Breast epithelium (tissue), 4 donors: ENCODE results near the gene STX2. TPM values are rescaled to one million over a fixed set of nuclear protein-coding genes. Genes with fewer than 3 reads are reported as not detected.
"Not testable (repeated sequence)": the region's sequence is repeated elsewhere in the genome, so short reads cannot be mapped to it uniquely, and the experiment has no call there.

Experiments
- DNase-seq, 2 donors: peaks; one replicate each; pipeline ENCODE4 v3.0.0-alpha.2; 2019; ENCODE audit warnings: low spot score in 2 of 2
- H3K27ac ChIP-seq, 2 donors: fragments of 200-600 bp; sonication (generic) in 1 of 2; one replicate each; pipeline ENCODE4 v1.5.1; 2016 to 2019; ENCODE audit warnings: mild to moderate bottlenecking in 1 of 2
- H3K27me3 ChIP-seq, 2 donors: fragments of 200-600 bp; sonication (generic) in 1 of 2; one replicate each; pipeline versions ENCODE4 v1.5.1 to v1.6.0; 2017 to 2019; ENCODE audit warnings: control low read depth in 1 of 2, mild to moderate bottlenecking in 1 of 2
- H3K36me3 ChIP-seq: fragments of 200-600 bp; one replicate; pipeline ENCODE4 v1.5.1; 2019
- H3K4me1 ChIP-seq, 2 donors: fragments of 200-600 bp; sonication (generic); one replicate each; pipeline ENCODE4 v1.5.1; 2016 to 2019; ENCODE audit warnings: control low read depth in 1 of 2
- H3K4me3 ChIP-seq, 3 donors: fragments of 200-600 bp; sonication (generic); 1 replicate in 2 of 3; 2 replicates in 1 of 3; pipeline ENCODE4 v1.5.1; 2016 to 2019; ENCODE audit warnings: mild to moderate bottlenecking in 3 of 3, moderate library complexity in 2 of 3
- H3K9me3 ChIP-seq, 2 donors: fragments of 200-600 bp; sonication (generic) in 1 of 2; one replicate each; pipeline ENCODE4 v1.5.1; 2016 to 2019; ENCODE audit warnings: control low read depth in 1 of 2
- POLR2A ChIP-seq: fragments of 450-650 bp; IDR thresholded peaks from one replicate; pipeline ENCODE4 v1.6.1; 2016; ENCODE audit warnings: antibody characterized with exemption, mild to moderate bottlenecking, moderate library complexity
- POLR2AphosphoS5 ChIP-seq, 3 donors: sonication (generic); formaldehyde crosslinking; IDR thresholded peaks; one replicate each; pipeline ENCODE4 v1.6.1; 2017; ENCODE audit warnings: antibody characterized with exemption in 3 of 3
- intact Hi-C: fragments of 100-400 bp; cut with DNase I; formaldehyde crosslinking; loops from one replicate; pipeline ENCODE4 v1.15.1; 2023; ENCODE audit warnings: low total_unique reads
- total RNA-seq, 3 donors: library from RNA; depleted of rRNA; stranded (reverse); fragments of >200 nt; gene quantifications; one replicate each; pipeline ENCODE4 v1.1.0, GENCODE V29; 2016
- TF ChIP-seq, protein P1 (sequence below), 3 donors: fragments of 450-650 bp; IDR thresholded peaks; one replicate each; pipeline ENCODE4 v1.5.1; 2016 to 2017; ENCODE audit warnings: antibody characterized with exemption in 3 of 3, mild to moderate bottlenecking in 3 of 3, moderate library complexity in 3 of 3

The STX2 gene
- total RNA-seq, 3 donors from 2014 or later = 11.6 to 23.2 (median 15.4) TPM

DNA sequence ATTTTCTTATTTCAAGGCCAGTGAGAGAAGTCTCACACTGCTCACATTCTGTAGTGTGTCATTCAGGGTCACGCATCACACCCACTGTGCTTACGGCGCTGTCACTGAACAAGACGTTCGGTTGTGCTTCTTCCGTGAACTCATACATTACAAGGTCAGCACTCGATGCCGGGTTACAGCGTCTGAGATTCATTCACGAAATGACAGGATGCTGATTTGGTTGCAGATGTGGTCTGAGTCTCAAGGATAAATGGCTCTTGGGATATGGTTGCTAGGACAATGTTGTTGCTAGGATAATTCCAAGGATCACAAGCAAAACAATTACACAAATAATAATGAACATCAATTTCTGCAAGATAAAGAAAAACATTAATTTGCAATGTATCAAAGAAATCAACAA is 47.4 kb downstream of the STX2 start:
- TF ChIP-seq POLR2AphosphoS5 (IDR thresholded peaks at IDR 0.05) (no peak), POLR2A (no peak)
- TF ChIP-seq, protein P1, sequence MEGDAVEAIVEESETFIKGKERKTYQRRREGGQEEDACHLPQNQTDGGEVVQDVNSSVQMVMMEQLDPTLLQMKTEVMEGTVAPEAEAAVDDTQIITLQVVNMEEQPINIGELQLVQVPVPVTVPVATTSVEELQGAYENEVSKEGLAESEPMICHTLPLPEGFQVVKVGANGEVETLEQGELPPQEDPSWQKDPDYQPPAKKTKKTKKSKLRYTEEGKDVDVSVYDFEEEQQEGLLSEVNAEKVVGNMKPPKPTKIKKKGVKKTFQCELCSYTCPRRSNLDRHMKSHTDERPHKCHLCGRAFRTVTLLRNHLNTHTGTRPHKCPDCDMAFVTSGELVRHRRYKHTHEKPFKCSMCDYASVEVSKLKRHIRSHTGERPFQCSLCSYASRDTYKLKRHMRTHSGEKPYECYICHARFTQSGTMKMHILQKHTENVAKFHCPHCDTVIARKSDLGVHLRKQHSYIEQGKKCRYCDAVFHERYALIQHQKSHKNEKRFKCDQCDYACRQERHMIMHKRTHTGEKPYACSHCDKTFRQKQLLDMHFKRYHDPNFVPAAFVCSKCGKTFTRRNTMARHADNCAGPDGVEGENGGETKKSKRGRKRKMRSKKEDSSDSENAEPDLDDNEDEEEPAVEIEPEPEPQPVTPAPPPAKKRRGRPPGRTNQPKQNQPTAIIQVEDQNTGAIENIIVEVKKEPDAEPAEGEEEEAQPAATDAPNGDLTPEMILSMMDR (IDR thresholded peaks at IDR 0.05) = no peak
- intact Hi-C loops = no loop called here
- Histone ChIP-seq H3K4me1 (no peaks in the 10 kb centered on the region), H3K27me3 (no peaks in the 10 kb centered on the region), H3K27ac (no peak overlapping the region), H3K9me3 (peaks cover 0 to 13% of the 10 kb centered on the region in 2 donors), H3K4me3 (no peak overlapping the region), H3K36me3 (no peaks in the 10 kb centered on the region)
- no peak for DNase-seq

DNA sequence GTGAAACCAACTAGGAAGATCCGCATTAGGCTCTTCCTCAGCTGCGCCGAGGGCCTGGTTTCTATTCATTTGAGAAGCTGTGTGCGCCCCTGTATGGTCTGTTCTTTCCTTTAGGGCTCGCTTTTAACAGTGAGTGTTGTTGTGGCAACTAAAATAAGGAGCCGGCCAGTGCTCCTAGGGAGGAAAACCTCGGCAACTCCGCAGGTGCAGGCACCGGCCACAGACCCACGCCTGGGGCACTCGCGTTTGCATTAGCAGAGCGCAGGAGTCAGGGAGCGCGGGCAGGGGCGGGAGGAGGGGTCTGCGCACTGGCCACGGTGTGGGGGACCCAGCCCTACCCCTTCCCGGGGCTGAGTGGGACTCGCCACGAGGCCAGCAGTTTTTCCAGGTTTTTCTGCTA is 50.5 kb downstream of the STX2 start:
- no peak for TF ChIP-seq POLR2A
- no peak for TF ChIP-seq POLR2AphosphoS5 (IDR thresholded peaks at IDR 0.05)
- TF ChIP-seq, protein P1 (IDR thresholded peaks at IDR 0.05) = no peak
- intact Hi-C loops = no loop called here
- Histone ChIP-seq H3K27me3 (no peaks in the 10 kb centered on the region), H3K4me1 (no peaks in the 10 kb centered on the region), H3K36me3 (no peaks in the 10 kb centered on the region), H3K4me3 (no peak overlapping the region), H3K27ac (no peak overlapping the region), H3K9me3 (peaks cover 10 to 23% of the 10 kb centered on the region in 2 donors)
- DNase-seq = no peak

- H3K36me3 ChIP-seq = no peaks in the 10 kb centered on the region
- peaks cover 10 to 23% of the 10 kb centered on the region in 2 donors for H3K9me3 ChIP-seq
- no peak overlapping the region for H3K27ac ChIP-seq
- H3K4me1 ChIP-seq = no peaks in the 10 kb centered on the region
- no peak overlapping the region for H3K4me3 ChIP-seq
- H3K27me3 ChIP-seq = no peaks in the 10 kb centered on the region
- intact Hi-C loops = no loop called here
- TF ChIP-seq POLR2AphosphoS5 (IDR thresholded peaks at IDR 0.05) (no peak), POLR2A (no peak)
- TF ChIP-seq, protein P1 (IDR thresholded peaks at IDR 0.05) = no peak
- no peak for DNase-seq
These were observed 51.3 kb downstream of the STX2 start for GRCh38 chr12:130787445-130788410.

DNA sequence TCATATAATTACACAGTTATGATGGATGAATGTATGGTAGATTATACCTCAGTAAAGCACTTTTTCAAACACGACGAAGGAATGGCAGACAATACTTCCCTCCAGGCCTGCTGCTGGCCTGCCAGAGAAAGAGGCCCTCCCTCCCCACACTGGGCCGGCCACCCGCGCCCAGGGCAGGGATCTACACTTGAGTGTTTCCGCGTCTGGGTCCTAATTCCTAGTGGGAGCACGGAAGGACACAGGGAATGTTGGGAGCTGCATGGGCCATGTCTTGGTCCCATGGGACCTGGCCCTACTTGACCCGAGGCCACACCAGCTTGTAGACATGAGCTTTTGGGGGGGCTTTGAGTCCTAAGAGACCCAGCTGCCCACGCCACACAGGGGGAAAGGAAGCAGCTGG is 52.0 kb downstream of the STX2 start:
- Histone ChIP-seq H3K4me1 (no peaks in the 10 kb centered on the region), H3K9me3 (peaks cover 10 to 23% of the 10 kb centered on the region in 2 donors), H3K27me3 (no peaks in the 10 kb centered on the region), H3K4me3 (no peak overlapping the region), H3K36me3 (no peaks in the 10 kb centered on the region), H3K27ac (no peak overlapping the region)
- intact Hi-C loops = no loop called here
- no peak for DNase-seq
- TF ChIP-seq POLR2A = no peak
- no peak for TF ChIP-seq POLR2AphosphoS5 (IDR thresholded peaks at IDR 0.05)
- TF ChIP-seq, protein P1 (IDR thresholded peaks at IDR 0.05) = no peak

- Histone ChIP-seq H3K36me3 (no peaks in the 10 kb centered on the region), H3K27ac (no peak overlapping the region), H3K4me1 (no peaks in the 10 kb centered on the region), H3K9me3 (peaks cover 10 to 23% of the 10 kb centered on the region in 2 donors), H3K4me3 (no peak overlapping the region), H3K27me3 (no peaks in the 10 kb centered on the region)
- TF ChIP-seq POLR2AphosphoS5 (IDR thresholded peaks at IDR 0.05) (no peak), POLR2A (no peak)
- TF ChIP-seq, protein P1 (IDR thresholded peaks at IDR 0.05) = no peak
- intact Hi-C loops = no loop called here
- DNase-seq = no peak
These were observed 55.8 kb downstream of the STX2 start for GRCh38 chr12:130783110-130783715.

DNA sequence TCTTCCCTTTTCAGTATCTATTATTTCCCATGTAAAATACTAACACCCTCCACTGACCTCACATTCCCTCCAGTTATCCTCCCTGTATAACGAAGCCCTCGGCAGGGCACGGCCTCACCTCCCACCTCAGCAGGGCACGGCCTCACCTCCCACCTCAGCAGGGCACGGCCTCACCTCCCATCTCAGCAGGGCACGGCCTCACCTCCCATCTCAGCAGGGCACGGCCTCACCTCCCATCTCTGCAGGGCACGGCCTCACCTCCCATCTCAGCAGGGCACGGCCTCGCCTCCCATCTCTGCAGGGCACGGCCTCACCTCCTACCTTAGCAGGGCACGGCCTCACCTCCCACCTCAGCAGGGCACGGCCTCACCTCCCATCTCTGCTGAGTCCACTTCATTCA is 56.8 kb downstream of the STX2 start:
- DNase-seq, H3K36me3 ChIP-seq, intact Hi-C loops, H3K4me1 ChIP-seq, H3K4me3 ChIP-seq, H3K27me3 ChIP-seq, H3K27ac ChIP-seq: not testable (repeated sequence)
- peaks cover 10 to 15% of the 10 kb centered on the region in 2 donors for H3K9me3 ChIP-seq
